Left hindlimb (tissue), 1 donor: Measurements from ENCODE around the gene PCTP.

Experiments
- DNase-seq: peaks from one replicate; pipeline ENCODE4 v3.0.0-alpha.2; 2018

PCTP gene

GRCh38 chr17:55750750-55751657, at the start of gene PCTP:
Gene PCTP (plus strand): TSS chr17:55751051. CDS start chr17:55751104, 53 bp downstream.
- peak; percentile 95 for DNase-seq

DNA sequence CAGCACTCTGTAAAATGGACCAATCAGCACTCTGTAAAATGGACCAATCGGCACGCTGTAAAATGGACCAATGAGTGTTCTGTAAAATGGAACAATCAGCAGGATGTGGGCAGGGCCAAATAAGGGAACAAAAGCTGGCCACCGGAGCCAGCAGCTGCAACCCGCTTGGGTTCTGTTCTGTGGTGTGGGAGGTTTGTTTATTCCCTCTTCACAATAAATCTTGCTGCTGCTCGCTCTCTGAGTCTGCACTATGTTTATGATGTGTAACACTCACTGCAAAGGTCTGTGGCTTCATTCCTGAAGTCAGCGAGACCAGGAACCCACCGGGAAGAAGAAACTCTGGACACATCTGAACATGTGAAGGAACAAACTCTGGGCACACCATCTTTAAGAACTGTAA, 48.7 kb upstream of the PCTP start:
- DNase-seq, result no peak

DNA sequence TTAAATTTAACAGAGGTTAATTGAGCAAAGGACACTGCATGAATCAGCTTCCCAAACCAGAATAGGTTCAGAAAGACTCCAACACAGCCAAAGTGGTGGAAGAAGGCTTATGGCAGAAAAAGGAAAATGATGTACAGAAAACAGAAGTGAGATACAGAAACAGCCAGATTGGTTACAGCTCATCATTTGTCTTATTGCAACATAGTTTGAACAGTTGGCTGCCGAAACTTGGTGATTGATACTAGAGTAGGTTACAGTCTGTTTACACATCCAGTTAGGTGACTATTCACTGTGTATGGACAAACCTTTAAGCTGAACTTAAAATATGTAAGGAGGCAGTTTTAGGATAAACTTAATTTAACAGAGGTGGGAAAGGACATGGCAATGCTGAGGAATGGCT, 46.5 kb upstream of the PCTP start:
- DNase-seq, result no peak

DNA sequence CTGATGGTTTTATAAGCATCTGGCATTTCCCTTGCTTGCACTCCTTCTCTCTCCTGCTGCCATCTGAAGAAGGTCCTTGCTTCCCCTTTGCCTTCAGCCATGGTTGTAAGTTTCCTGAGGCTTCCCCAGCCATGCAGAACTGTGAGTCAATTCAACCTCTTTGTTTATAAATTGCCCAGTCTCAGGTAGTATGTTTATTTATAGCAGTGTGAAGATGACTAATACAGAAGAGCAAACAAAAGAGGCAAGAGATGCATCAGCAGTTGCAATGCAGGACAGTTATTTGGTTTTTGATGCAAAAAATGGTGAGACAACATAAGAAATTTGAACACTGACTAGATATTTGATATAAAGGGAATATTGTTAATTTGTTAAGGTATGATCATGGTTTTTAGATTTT, 45.0 kb upstream of the PCTP start:
- DNase-seq, result no peak

DNA sequence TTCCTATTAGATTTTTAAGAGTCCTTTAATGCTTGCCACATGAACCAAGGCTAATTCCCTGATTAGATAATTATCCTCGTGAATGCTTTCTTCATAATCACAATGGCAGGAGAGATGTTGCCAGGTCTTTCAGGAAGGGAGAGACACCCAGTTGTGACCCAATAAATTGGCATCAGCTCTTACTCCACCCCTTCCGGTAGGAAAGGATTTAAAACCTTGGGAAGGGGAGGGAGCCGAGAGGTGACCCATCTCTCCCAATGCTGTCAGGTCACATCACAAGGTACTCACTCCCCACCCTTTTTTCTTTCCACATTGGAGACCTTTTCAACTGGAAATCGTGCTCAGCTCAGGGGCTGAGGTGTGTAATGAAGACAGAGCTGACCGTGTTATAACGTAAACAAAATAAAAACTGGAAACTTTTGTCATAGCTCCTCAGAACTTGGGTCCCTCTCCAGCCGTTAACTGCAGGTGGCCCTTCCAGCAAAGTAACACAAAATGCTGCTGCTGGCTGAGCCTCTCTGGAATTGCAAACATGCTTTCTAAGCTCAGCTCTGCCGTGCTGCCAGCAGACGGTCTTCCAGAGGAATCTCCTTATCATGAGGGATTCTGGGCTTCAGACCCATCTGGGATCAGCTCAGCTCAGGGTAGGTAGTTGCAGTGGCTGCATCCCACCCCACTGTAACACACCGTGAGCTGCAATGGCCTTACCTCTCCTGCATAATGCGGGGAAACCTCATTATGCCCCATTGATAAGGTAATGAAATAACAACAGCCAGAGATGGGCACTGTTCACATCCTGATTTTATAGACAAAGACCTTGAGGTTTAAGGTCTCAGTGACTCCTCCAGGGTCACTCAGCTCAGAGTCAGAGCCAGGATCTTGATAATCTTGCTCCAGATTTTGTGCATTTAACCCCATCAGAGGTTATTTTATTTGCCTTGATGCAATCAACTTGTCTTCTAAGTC, 43.8 kb upstream of the PCTP start:
- DNase-seq, result no peak

DNA sequence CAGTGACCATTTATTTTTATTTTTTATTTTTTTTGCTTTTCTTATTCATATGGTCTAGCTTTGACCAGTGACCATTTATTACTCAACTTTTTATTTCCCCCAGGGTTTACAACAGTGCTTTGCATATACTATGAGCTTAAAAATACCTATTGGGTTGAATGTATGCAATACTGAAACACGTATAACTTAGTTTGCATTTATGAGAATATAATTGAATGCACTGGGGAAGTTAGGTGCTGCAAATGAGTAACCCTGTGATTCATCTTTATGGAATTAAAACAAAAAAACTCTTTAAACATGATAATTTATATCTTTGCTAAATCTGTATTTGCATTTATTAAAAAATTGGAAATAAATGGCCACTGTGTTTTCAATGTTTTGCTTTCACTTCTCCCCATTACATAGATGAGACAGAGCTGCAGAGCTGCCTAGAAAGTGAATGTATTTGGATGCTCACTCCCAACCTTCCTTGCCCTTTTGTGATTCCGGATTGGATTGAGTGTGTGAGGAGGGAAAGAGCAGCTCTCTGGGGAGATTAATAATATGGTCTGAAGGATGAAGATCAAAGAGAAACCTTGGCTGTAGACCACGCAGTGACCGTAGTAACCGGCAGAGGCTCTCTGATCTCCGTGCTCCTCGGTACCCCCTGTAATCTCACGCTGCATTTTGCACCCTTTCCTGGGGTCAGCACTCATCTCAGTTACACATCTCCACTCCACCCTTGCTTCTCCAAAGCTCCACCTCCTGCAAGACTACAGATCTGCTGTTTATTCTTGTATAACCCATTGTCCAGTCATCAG, 42.5 kb upstream of the PCTP start:
- no peak for DNase-seq

DNA sequence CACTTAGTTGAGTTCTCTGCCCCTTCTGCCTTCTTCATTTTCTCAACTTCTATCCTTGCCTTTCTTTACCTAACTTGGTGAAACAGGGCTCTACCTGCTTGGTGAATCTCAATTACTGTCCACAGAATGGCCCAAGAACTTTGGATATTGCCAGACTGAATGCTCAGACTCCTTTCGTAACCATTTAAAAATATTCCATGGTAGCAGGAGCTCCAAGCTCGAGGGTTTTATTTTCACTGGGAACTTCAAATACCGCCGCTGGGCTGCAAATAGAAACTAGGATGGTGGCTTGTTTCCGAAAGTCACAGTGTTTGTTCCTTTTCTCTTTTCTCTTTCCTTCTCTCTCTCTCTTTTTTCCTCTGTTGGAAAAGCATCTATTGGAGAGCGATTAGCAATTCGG, 41.4 kb upstream of the PCTP start:
- DNase-seq, result no peak

- no peak for DNase-seq
Measured at GRCh38 chr17:55709984-55710383, 40.9 kb upstream of the PCTP start.

- no peak for DNase-seq
Measured at GRCh38 chr17:55710410-55710809, 40.4 kb upstream of the PCTP start.

DNA sequence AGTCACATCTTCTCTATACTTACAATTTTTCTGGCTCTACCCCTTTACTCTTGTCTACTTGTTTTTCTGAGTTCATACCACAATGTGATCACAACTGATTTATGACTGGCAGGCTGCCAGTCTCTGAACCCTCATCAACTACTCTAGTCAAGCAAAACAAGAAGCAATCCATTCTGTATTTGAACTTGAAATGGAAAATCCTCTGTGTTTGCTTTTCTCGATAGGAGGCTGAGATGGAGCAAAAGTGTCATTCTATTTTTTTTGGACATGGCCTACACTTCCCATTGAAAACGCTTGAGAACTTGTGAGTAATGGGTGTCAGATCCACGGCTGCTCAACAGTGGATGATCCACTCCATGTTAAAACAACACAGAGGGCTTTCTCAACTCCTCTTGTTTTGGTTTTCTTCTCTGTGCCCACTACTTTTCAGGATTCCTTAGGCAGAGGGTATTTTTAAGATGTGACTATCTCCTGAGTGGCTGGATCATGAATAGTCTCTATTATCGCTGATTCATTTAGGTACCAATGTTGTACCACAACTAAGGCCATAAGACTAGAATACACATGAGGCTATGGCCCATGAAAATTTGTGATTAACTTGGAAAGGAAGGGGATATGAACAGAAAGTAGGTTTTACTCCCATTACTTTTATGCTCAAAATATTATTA, 39.9 kb upstream of the PCTP start:
- DNase-seq, result no peak

DNA sequence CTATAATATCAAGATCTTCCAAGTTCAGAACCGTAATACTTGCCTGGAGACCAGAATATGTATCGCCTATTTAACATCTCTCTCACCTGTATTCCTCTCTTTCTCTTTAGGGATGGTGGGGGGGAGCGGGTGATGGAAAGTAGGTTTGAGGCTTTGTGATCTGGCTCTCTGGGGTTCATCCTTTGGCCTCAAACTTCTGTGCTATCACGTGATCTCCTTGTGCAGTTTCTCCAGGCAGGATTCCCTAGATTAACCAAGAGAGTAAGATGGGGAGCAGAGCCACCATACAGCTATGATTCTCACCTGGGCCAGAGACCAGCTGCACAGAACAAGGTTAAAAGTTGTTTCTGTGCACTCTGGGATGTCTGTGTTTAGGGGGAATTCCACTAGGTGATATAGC, 33.4 kb upstream of the PCTP start:
- no peak for DNase-seq

DNA sequence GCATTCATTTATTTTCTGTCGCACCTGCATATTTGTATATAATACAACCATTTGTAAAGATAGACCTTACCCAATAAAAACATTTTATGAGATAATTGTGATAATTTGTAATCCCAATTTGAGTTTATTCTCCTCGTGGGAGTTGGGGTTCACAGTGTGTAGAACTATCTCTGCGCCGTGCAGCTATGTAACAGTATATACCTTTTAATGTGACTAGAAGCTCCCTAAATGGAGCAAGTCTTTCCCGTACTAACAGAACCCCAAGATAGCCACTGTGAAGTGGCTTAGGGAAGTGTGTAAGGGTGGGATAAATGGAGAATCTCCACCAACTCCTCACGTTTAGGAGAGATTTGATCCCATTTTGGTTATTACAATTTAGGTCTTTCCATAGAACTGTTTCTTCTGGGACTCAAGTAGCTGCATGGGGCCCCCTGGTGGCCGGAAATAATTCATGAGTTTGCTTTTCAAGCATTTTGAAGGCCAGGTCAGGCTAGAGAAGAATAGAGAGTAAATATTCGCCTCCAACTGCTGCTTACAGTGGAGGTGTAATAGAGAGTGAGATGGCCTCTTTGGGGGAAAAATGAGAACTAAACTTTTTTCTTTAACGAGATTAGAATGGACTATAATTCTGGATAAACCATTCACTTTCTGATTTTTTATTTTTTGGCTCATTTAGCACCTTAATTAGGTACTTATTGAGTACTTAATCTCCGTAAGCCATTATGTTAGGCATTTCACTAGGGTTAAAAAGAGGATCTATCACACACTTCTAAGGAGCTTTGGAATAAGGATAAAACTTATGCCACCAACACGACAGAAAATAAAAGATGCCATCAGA, 32.7 kb upstream of the PCTP start:
- DNase-seq, result peak; percentile 77

DNA sequence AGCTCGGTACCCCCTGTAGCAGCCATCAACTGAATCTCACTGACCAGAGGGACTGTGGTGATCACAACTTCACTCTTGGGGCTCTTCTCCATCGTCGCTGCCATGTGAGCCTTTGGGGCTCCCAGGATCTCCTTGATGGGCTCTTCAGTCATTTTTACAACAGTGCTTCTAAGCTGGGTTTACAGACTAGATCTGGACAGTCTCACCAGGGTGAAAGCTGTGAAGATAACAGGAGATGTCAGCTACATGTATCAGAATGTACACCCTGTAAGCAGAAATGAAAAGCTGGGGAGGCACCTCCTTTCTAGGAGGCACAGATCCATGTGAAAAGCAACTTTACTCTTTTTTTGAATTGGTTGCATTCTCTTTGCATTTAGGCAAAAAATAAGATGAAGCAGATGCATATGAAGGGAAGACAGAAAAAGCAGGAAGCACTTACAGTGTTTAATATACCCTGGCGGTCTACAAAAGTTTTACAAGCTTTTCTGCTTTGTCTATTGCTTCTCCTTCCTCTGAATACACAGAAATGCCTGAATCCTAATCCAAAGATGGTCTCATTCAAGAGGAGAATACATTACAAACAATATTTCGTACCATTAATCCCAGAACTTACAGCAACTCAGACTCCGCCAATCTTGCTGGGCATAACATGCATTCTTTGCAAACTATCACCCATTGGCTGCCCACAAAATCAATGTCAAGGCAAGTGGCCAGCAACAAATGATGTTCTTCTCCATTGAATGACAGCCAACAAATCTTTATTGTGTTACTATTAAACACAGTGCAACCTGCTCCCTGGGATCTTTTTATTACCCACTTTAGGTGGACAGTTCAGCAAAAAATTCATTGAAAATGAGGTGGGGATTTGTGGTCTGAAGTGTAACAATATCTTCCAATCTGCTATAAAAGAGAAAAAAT, 29.7 kb upstream of the PCTP start:
- DNase-seq, result no peak

DNA sequence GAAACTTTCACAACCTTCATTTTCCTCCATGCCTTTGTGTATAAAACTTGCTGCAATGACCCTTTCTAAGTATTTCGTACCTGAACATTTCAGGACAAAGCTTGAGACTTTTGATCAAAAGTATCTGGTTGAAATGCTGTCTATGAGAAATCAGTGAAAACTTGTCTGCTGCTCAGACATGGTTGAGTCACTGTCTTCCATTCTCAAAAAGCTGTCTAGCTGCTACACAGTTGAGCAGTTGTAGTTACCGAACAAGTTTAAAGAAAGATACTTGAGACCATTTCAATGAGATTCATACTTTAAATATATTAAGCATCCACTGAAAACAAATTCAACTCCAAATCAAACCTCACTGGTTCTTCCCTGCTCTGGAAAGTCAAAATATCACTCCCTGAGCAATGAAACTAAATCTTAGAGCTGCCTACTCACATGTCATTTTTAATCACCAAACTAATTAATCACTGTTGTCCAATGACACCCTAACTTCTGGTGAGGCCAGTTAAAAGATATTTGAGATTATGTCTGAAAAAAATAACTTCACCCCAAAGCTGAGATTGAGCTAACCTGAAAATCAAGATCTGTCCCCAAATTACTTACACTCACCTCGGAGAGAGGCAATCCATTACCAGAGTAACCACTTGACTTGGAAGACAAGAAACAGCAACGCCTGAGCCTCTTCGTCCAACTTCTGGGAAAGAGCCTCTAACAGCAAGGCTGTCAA, 28.7 kb upstream of the PCTP start:
- DNase-seq, result no peak

GRCh38 chr17:55722742-55723487, 27.9 kb upstream of the PCTP start, which contains the start of gene TMEM100:
Gene TMEM100 (minus strand): TSS chr17:55722864. CDS start chr17:55721070, 1,794 bp downstream.
- DNase-seq, result peak; percentile 68

GRCh38 chr17:55723488-55723848, 27.4 kb upstream of the PCTP start:
- DNase-seq, result no peak

DNA sequence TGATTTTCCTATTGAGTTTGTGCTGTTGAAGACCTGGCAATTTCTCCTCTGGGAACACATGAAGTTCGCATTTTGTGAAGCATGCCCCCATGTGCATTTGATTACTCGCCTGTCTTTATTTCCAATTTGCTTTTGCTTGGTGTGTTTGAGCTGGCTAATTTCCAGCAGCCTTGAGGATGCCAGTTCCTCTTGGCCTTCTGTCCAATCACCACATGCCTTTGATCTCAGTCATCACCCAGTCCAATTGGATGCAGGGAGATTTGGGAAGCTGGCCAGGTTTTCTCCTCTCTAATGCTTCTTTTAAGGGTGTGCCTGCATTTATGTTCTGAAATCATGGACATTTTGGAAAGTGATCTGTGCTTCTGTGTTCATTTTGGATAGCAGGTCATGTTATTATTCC, 24.4 kb upstream of the PCTP start:
- DNase-seq, result peak; percentile 65

GRCh38 chr17:55727275-55727674, 23.6 kb upstream of the PCTP start:
- DNase-seq, result no peak

DNA sequence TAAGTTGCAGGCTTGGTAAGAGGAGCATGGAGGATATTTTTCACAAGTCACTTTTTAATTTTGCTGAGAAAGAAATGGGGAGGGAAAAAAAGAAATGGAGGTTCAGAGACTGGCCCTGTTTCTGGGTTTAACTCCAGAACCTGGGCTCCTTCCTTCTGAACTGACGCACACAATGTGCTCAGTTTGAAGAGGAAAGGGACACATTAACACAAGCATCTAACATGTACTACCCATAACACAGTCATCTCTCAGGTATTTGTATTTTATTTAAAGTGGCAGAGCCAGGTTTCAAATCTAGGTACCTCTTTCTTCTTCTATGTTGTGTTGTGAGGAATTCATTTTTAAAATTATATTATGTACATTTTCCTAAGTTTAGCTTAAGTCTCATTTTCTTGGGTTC, 22.9 kb upstream of the PCTP start:
- DNase-seq, result no peak
